ENCODE measurements around the gene ATRIP. TPM values are rescaled to one million over a fixed set of nuclear protein-coding genes. Genes with fewer than 3 reads are reported as not detected.

ATRIP gene
- total and polyA plus RNA-seq, 4 donors: 1.7 to 4.6 (median 2.9) TPM

GRCh38 chr3:48456456-48456855 is 9.9 kb downstream of the ATRIP start:
- Histone ChIP-seq H3K27ac (ENCODE audit: low read depth in 1 of 2, low read length in 2 of 2) (no peak overlapping the region), H3K9ac (ENCODE audit: low read depth in 1 of 2, low read length in 2 of 2) (no peak overlapping the region), H3K4me3 (ENCODE audit: low read depth in 1 of 3, low read length in 3 of 3) (no peak overlapping the region), H3K4me1 (ENCODE audit: control insufficient read depth in 4 of 4, insufficient read depth in 4 of 4, low read length in 3 of 4) (no peaks in the 10 kb centered on the region), H3K36me3 (ENCODE audit: control insufficient read depth in 4 of 4, insufficient read depth in 3 of 4, low read depth in 1 of 4, low read length in 3 of 4) (peaks cover 11 to 65% (median 45%) of the 10 kb centered on the region in 4 donors), H3K27me3 (ENCODE audit: control insufficient read depth in 4 of 4, insufficient read depth in 4 of 4, low read length in 3 of 4) (no peaks in the 10 kb centered on the region), H3K9me3 (ENCODE audit: control insufficient read depth in 4 of 4, low read length in 3 of 4) (no peaks in the 10 kb centered on the region)
- DNase-seq (ENCODE audit: low spot score): no peak
- no peak for TF ChIP-seq JUND (IDR thresholded peaks at IDR 0.05)
- TF ChIP-seq HNF4A (conservative IDR thresholded peaks at IDR 0.05): no peak
- no peak for TF ChIP-seq FOXA2 (IDR thresholded peaks at IDR 0.05)
- TF ChIP-seq MAX (IDR thresholded peaks at IDR 0.05): no peak
- TF ChIP-seq ZBTB33 (IDR thresholded peaks at IDR 0.05): no peak
- TF ChIP-seq EGR1 (IDR thresholded peaks at IDR 0.05; ENCODE audit: low read depth in 2 of 2): no peak
- no peak for TF ChIP-seq YY1 (IDR thresholded peaks at IDR 0.05)
- no peak for TF ChIP-seq RXRA (IDR thresholded peaks at IDR 0.05)
- no peak for TF ChIP-seq SP1 (IDR thresholded peaks at IDR 0.05)
- no peak for TF ChIP-seq ATF3 (IDR thresholded peaks at IDR 0.05)
- no peak for TF ChIP-seq GABPA (IDR thresholded peaks at IDR 0.05 in 1 of 2, conservative IDR thresholded peaks at IDR 0.05 in 1 of 2)
- TF ChIP-seq CTCF (IDR thresholded peaks at IDR 0.05; ENCODE audit: low read depth, low read length, missing input control): no peak
- TF ChIP-seq RAD21 (IDR thresholded peaks at IDR 0.05): no peak
- TF ChIP-seq NR2F2 (IDR thresholded peaks at IDR 0.05): no peak
- no peak for TF ChIP-seq HNF4G (IDR thresholded peaks at IDR 0.05)
- no peak for TF ChIP-seq FOXA1 (IDR thresholded peaks at IDR 0.05)
- no peak for TF ChIP-seq REST (IDR thresholded peaks at IDR 0.05)
- 98% methylated on average over 1 of the region's 1 CpG for WGBS

GRCh38 chr3:48459331-48459730 is 12.8 kb downstream of the ATRIP start:
- Histone ChIP-seq H3K27me3 (ENCODE audit: control insufficient read depth in 4 of 4, insufficient read depth in 4 of 4, low read length in 3 of 4) (no peaks in the 10 kb centered on the region), H3K9ac (ENCODE audit: low read depth in 1 of 2, low read length in 2 of 2) (no peak overlapping the region), H3K4me1 (ENCODE audit: control insufficient read depth in 4 of 4, insufficient read depth in 4 of 4, low read length in 3 of 4) (no peaks in the 10 kb centered on the region), H3K9me3 (ENCODE audit: control insufficient read depth in 4 of 4, low read length in 3 of 4) (no peaks in the 10 kb centered on the region), H3K4me3 (ENCODE audit: low read depth in 1 of 3, low read length in 3 of 3) (no peak overlapping the region), H3K27ac (ENCODE audit: low read depth in 1 of 2, low read length in 2 of 2) (no peak overlapping the region), H3K36me3 (ENCODE audit: control insufficient read depth in 4 of 4, insufficient read depth in 3 of 4, low read depth in 1 of 4, low read length in 3 of 4) (peaks cover 9 to 45% (median 35%) of the 10 kb centered on the region in 4 donors)
- 92% methylated on average over 3 of the region's 3 CpGs for WGBS
- DNase-seq (ENCODE audit: low spot score): no peak
- no peak for TF ChIP-seq GABPA (IDR thresholded peaks at IDR 0.05 in 1 of 2, conservative IDR thresholded peaks at IDR 0.05 in 1 of 2)
- no peak for TF ChIP-seq CTCF (IDR thresholded peaks at IDR 0.05; ENCODE audit: low read depth, low read length, missing input control)
- TF ChIP-seq ZBTB33 (IDR thresholded peaks at IDR 0.05): no peak
- TF ChIP-seq MAX (IDR thresholded peaks at IDR 0.05): no peak
- TF ChIP-seq RXRA (IDR thresholded peaks at IDR 0.05): no peak
- no peak for TF ChIP-seq HNF4A (conservative IDR thresholded peaks at IDR 0.05)
- no peak for TF ChIP-seq YY1 (IDR thresholded peaks at IDR 0.05)

Measured in liver (tissue), 9 donors.